GM12891 (cell line): ENCODE measurements around the gene STXBP5.

Experiments used
- POLR2A ChIP-seq: IDR thresholded peaks from 2 replicates; pipeline ENCODE4 v1.6.1; 2011; ENCODE audit warnings: low read depth, low read length, control low read depth
- POLR2AphosphoS5 ChIP-seq: IDR thresholded peaks from 2 replicates; pipeline ENCODE4 v1.6.1; 2011; ENCODE audit warnings: low read depth, low read length, control low read depth
- TAF1 ChIP-seq: IDR thresholded peaks from 2 replicates; pipeline ENCODE4 v1.6.1; 2011; ENCODE audit warnings: low read depth, low read length, control low read depth

DNA sequence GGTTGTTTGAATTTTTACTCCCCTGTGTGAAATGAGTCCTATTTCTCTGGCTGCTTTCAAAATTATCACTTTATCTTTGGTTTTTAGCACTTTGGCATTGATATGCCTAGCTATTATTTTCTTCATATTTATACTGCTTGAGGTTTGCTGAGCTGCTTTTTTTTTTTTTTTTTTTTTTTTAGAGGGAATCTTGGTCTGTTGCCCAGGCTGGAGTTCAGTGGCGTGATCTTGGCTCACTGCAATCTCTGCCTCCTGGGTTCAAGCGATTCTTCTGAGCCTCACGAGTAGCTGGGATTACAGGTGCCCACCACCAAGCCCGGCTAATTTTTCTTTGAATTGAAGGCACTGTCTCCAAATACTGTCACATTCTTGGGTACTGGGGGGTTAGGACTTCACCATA, 40.6 kb downstream of the STXBP5 start:
- TF ChIP-seq POLR2A (no peak), POLR2AphosphoS5 (no peak), TAF1 (no peak)
